GM12891 (cell line): ENCODE results near the gene SLC44A5.

Experiments used
- PAX5 ChIP-seq: IDR thresholded peaks from 2 replicates; pipeline ENCODE4 v1.6.1; 2011; ENCODE audit warnings: low read length, moderate library complexity, mild to moderate bottlenecking; ENCODE audit not compliant: insufficient read depth, severe bottlenecking
- POLR2A ChIP-seq: IDR thresholded peaks from 2 replicates; pipeline ENCODE4 v1.6.1; 2011; ENCODE audit warnings: low read depth, low read length, control low read depth
- POLR2AphosphoS5 ChIP-seq: IDR thresholded peaks from 2 replicates; pipeline ENCODE4 v1.6.1; 2011; ENCODE audit warnings: low read depth, low read length, control low read depth
- POU2F2 ChIP-seq: IDR thresholded peaks from 2 replicates; pipeline ENCODE4 v1.6.1; 2011; ENCODE audit warnings: low read depth, mild to moderate bottlenecking, control low read depth, low read length, moderate library complexity
- SPI1 ChIP-seq: IDR thresholded peaks from 2 replicates; pipeline ENCODE4 v1.6.1; 2011; ENCODE audit warnings: low read depth, low read length, control low read depth
- TAF1 ChIP-seq: IDR thresholded peaks from 2 replicates; pipeline ENCODE4 v1.6.1; 2011; ENCODE audit warnings: low read depth, low read length, control low read depth

DNA sequence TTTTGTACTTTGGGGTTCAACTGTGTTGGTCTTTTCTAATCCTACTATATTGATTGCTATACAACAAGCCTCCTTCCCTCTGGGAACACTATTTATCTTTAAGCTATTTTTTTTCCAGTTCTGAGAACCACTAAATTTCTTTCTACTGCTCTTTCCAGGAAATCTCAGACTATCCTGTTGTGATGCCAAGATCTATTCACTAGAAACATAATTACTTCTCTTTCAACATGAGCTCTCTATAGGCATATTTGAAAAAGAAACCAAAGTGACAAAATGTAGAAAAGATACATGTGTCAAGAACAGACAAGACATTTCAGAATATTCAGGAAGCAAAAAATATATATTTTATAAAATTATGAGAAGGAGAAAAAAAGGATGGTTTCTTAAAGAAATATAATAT lies 82.9 kb downstream of the SLC44A5 start:
- no peak for TF ChIP-seq POLR2A
- TF ChIP-seq TAF1: no peak
- TF ChIP-seq POLR2AphosphoS5: no peak
- no peak for TF ChIP-seq PAX5
- no peak for TF ChIP-seq SPI1
- no peak for TF ChIP-seq POU2F2
